ENCODE measurements around the gene ARHGAP10.
A peak's percentile ranks its signal among the peaks of the same experiment; 100 is the strongest.

The ARHGAP10 gene

GRCh38 chr4:147958489-147959065 is 226.7 kb downstream of the ARHGAP10 start:
- DNase-seq, result no peak

- DNase-seq, result no peak
Measured at GRCh38 chr4:147960971-147961370, 229.1 kb downstream of the ARHGAP10 start.

- no peak for DNase-seq
Measured at GRCh38 chr4:147963839-147964238, 232.0 kb downstream of the ARHGAP10 start.

GRCh38 chr4:147964266-147964880 is 232.5 kb downstream of the ARHGAP10 start:
- DNase-seq, result peak; percentile 33

GRCh38 chr4:147965056-147965455 is 233.2 kb downstream of the ARHGAP10 start:
- no peak for DNase-seq

- no peak for DNase-seq
Measured at GRCh38 chr4:147965873-147966272, 234.0 kb downstream of the ARHGAP10 start.

- no peak for DNase-seq
Measured at GRCh38 chr4:147968641-147969040, 236.8 kb downstream of the ARHGAP10 start.

GRCh38 chr4:147969573-147970385 is 237.9 kb downstream of the ARHGAP10 start:
- peak; percentile 83 for DNase-seq

GRCh38 chr4:147971116-147971515 is 239.2 kb downstream of the ARHGAP10 start:
- DNase-seq, result no peak

GRCh38 chr4:147975325-147975724 is 243.4 kb downstream of the ARHGAP10 start:
- no peak for DNase-seq

GRCh38 chr4:147975933-147976928 is 244.3 kb downstream of the ARHGAP10 start:
- no peak for DNase-seq

GRCh38 chr4:147980586-147980985 is 248.7 kb downstream of the ARHGAP10 start:
- no peak for DNase-seq

GRCh38 chr4:147981305-147981704 is 249.4 kb downstream of the ARHGAP10 start:
- no peak for DNase-seq

GRCh38 chr4:147984065-147984777 is 252.3 kb downstream of the ARHGAP10 start:
- peak; percentile 40 for DNase-seq

- DNase-seq, result no peak
Measured at GRCh38 chr4:147984778-147985138, 252.9 kb downstream of the ARHGAP10 start.

- DNase-seq, result no peak
Measured at GRCh38 chr4:147985376-147985775, 253.5 kb downstream of the ARHGAP10 start.

GRCh38 chr4:147987252-147987651 is 255.4 kb downstream of the ARHGAP10 start:
- DNase-seq, result no peak

- DNase-seq, result peak; percentile 21
Measured at GRCh38 chr4:147991543-147992283, 259.8 kb downstream of the ARHGAP10 start.

- DNase-seq, result no peak
Measured at GRCh38 chr4:147994076-147994475, 262.2 kb downstream of the ARHGAP10 start.

- no peak for DNase-seq
Measured at GRCh38 chr4:147994491-147995385, 262.9 kb downstream of the ARHGAP10 start.

Data from retina (tissue), 1 donor.